Skin of body (tissue), 2 donors: Measurements from ENCODE around the gene TTLL8. TPM values are rescaled to one million over a fixed set of nuclear protein-coding genes. Genes with fewer than 3 reads are reported as not detected.

ENCODE experiments used
- DNase-seq: peaks from one replicate; lab custom pipeline; 2025; lab: John Stamatoyannopoulos, UW
- total RNA-seq: library from RNA; depleted of rRNA; stranded (reverse); fragments of >200 nt; gene quantifications from one replicate; pipeline ENCODE4 v1.2.3, GENCODE V29; 2014

Gene TTLL8
- total RNA-seq, 1 donor from 2014 or later = not detected

DNA sequence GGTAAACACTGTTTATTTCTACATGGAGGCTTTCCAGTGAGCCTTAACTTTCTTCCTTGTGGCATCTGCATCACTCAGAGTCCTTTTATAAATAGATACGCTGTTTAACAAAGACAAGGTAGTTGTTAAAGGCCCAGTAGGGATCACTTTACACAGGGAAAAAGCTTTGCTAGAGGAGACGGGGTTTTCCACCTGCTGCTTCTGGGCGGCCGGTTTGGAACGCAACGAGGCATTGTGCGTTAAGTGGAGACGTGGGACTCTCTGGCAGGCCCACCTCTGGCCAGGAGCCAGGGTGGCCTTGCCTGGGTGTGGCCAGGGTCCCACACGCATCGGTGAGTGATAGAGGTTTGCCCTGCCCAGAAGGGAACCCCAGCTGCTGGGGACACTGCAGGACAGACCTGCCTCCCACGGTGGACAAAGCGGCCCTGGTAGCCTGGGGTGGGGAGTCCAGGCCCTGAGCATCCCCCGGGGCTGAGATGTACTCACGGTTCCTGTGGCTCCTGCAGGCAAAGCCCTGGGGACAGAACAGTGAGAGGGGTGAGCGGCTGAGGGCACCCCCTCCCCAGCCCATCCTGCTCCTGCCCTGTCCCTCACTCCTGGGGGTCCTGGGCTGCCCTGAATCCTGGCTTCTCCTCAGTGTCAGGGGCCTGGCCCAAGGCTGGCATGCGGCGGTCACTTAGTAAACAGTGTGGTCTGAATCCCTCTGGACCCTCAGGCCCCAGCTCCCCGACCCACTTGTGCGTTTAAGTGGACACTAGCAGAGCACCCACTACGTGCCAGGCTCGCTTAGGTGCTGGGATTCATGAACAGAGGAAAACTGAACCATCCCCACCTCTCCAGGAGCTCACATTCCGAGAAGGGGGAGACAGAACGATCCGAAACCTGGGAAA is 49.7 kb downstream of the TTLL8 start:
- no peak for DNase-seq

- no peak for DNase-seq
Observed at GRCh38 chr22:50007057-50007511, 51.0 kb downstream of the TTLL8 start.

GRCh38 chr22:50004918-50005317 is 53.2 kb downstream of the TTLL8 start:
- no peak for DNase-seq

DNA sequence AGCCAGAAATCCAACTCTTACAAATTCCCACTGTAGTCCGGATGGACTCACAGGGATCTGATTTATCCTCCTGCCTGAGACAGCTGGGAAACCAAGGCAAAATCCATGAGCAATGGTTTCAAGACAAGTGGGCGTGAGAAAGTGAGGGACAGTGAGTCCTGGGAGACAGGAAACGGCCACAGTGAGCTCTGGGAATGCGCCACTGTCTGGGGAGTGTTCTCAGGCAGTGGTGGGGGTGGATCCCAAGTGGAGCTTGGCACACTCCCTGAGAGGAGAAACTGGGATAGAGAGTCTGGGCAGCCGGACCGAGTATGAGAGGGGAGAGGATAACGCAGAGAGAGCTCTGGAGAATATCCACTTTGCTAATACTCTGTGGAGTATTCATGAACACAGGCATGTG is 55.3 kb downstream of the TTLL8 start:
- no peak for DNase-seq

DNA sequence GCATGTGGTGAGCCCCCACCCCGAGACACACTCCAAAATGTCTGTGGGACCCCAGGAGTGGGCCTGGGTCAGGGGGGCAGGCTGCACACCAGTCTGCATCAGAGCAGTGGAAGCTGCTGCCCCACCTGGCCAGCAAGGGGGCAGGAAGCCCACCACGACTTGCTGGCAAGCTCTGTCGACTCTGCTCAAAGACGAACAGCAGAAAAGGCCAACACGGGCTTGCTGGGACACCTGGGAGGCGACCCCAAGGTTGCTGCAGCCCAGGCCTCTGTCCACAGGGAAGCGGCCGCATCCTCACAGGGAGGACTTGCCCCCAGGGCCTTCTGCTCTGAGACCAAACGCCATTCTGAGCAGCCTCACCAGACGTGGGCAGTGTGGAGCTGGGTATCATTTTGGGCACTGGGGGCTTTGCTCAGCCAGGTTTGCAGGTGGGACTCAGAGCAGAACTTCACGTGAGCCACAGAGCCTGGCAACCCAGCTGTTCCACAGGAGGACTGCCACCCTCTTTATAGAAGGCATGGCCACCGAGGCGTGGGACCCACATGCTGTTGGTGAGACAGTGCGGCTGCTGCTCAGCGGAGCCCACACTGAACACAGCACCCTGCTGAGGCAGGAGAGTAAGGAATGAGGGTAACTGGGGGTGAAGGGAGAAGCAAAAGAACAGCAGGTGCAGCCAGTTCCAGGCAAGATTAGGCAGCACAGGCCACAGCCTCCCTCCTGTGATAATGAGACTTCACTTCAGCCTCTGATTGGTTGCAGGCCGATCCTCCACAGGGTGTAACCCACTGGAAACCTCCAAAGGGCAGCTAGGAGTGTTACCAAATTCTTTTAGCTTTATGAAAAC is 56.5 kb downstream of the TTLL8 start:
- no peak for DNase-seq

GRCh38 chr22:50000587-50001387 is 57.3 kb downstream of the TTLL8 start:
- no peak for DNase-seq

DNA sequence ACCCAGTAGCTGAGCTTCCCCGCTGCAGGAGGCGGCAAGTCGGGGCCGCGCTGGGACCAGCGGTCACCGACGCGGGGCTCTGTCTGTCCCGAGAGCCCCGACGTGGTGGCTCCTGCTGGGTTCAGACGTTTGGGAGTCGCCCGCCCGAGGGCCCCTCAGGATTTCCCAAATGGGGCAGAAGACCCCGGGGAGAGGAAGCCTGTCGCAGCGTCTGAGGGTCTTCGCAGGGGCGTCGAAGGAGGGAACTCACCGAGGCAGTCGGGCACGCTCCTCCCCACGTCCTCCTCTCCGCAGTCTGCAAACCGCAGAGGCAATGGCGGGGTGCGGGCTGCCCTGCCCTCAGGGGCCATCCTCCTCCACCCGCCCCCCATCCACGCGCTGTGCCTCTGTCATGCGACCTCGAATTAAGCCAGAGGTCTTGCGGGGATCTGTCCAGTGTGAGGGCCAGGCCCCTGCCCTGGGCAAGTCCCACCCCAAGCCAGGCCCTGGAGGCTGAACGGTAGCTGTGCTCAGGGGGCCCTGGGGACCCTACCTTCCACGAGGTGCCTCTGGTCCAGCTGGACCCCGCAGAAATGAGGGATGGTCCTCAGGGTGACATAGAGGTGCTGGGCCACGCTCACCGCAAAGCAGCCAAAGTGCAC is 58.0 kb downstream of the TTLL8 start:
- DNase-seq = no peak

DNA sequence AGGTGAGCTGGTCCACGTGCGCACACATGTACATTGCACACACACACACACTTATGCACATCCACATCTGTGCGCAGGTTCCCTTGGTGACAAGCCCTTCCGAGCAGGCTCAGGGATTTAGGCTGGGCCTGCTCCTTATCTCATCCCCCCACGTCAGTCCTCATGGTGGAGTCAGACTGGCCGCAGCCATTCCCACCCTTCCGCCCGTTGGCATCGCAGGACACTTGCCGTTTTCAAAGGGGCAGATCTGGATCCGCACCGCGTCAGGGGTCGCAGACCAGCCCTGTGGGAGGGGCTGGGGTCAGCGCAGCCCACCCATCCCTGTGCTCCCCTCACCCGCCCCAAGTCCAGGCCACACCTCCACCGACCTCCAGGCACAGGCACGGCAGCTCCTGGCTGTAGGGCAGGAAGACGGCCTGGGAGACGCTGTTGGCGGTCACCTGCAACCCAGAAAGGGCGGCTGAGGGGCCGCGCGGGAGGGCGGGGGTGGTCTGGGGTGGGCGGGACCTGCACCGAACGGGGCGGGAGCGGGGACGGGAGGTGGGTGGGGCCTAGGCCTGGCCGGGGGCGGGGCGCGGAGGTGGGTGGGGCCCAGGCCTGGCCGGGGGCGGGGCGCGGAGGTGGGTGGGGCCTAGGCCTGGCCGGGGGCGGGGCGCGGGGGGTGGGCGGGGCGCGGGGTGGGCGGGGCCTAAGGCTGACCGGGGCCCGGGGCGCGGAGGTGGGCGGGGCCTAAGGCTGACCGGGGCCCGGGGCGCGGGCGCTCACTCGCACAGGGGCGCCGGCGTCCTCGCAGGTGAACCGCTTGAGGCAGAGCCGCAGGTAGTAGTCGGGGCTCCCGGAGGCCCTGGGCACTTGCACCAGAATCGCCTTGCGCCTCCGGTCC is 58.8 kb downstream of the TTLL8 start:
- DNase-seq = no peak

- no peak for DNase-seq
Observed at GRCh38 chr22:49998718-49999062, 59.4 kb downstream of the TTLL8 start.

DNA sequence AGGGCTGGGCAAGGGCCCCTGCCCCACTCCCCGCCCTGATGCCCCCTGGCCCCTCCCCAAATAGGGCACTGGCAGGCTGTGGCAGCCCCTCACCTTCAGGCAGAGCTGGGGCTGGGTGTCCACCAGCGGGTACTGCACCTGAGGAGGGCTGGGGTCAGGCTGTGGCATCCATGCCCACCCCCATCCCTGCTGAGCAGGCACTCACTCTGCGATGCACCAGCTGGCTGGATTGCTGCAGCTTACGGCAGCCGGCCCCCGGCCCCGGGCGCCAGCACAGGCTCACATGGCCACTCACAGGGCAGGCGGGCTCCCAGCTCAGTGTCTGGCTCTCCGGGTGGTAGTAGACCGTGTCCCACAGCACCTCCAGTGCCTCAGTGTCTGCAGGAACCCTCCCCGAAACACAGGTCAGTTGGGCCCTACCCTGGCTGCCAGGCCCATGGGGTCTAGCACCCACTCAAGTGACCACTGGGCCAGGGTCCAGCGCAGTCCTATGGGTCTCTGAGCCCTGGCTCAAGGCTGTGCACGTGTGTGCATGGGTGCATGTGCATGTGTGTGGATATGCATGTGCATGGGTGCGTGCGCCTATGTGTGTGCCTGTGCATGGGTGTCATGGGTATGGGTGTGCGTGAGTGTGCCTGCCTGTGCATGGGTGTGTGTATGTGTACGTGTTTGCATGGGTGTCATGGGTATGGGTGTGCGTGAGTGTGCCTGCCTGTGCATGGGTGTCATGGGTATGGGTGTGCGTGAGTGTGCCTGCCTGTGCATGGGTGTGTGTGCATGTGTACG is 60.0 kb downstream of the TTLL8 start:
- DNase-seq = no peak

DNA sequence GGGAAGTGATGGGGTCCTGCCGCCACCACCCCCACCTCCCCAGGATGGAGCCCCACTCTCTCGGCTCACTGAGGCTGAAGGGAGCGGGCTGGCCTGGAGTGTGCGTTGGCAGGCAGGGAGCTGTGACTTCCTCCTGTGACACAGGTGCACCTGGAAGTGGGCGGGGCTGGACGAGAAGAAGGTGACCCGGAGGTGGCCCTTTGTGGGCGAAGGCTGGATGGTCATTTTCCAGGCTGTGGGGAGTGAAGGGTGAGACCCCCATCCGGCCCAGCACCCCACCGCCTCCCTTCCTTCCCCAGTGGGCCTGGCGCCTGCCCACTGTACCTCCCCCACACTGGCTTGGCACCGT is 60.9 kb downstream of the TTLL8 start:
- no peak for DNase-seq

DNA sequence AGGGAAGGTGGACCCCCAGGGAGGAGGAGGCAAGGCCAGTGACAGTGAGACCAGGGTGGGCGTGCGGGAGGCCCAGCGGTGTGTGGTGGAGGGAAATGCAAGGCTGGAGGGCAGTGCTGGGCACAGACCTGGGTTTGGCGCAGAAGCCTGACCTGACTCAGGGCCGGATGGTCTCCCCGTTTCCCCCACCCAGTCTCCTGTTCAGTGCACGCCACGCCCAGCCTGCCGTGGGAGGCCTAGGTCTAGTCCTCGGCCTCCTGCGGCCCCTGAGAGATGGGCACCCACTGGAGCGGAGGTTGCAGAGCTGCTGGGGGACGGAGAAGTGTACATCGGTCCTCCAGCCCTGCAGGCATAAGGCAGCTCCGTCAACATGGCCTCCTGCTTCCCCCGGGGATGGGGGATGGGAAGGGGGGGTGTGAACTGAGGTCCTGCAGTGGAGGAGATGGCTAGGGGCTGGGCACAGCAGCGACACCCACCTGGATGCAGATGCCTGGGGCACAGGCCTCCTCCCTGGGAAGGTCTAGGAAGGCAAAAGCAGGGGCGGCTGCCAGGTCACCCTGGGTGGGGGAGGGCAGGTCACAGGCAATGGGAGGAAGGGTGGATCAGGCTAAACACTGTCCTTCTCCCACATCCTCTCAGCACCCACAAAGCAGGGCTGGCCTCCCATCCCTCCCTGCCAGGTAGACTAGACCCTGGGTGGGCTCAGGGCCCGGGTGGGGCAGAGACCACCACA is 61.4 kb downstream of the TTLL8 start:
- no peak for DNase-seq

GRCh38 chr22:49996119-49996517 is 62.0 kb downstream of the TTLL8 start:
- no peak for DNase-seq

- DNase-seq = no peak
Observed at GRCh38 chr22:49995361-49996118, 62.6 kb downstream of the TTLL8 start.

DNA sequence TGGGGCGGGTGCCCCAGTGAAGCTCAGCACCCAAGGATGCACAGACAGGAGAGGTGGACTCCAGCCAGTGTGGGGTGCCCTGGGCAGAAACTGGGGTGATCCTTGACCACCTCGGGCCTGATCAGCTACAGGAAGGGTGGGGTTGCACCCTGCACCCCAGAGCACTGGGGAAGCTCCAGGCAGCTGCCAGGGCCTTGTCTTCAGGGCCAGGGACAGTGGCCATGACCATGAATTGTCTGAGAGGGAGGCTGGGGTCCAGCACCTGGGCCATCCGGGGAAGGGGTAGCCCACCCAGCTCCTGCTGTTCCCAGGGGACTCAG is 63.1 kb downstream of the TTLL8 start:
- DNase-seq = no peak

DNA sequence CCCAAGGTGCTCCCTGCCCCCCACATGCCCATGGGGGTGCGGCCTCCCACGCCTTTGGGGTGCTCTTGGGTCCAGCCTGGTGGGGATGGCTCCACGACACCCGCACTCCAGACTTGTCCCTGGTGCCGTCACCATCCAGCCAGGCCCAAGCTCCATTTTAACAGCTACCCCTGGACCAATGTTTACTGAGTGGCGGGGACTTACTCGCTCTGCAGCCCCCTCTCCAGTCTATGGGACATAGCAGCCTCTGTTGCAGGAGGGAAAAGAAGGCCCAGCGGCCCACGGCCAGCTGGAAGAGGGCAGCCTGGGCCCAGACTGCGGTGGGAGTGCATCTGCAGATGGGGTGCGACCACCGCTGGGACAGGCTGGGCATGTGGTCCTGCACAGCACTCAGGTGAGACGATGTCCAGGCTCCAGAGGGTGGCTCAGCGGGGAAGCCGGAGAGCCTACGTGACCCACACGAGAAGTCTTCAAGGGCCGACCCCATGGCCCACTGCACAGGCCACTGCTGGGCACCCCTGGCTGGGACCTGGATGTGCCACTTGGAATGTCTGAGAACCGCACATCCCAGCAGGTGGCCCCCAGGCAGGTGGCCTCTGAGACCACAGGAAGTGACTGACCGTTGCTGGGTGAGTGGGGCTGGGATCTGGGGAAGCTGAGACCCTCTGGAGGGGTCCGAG is 63.6 kb downstream of the TTLL8 start:
- DNase-seq = no peak

DNA sequence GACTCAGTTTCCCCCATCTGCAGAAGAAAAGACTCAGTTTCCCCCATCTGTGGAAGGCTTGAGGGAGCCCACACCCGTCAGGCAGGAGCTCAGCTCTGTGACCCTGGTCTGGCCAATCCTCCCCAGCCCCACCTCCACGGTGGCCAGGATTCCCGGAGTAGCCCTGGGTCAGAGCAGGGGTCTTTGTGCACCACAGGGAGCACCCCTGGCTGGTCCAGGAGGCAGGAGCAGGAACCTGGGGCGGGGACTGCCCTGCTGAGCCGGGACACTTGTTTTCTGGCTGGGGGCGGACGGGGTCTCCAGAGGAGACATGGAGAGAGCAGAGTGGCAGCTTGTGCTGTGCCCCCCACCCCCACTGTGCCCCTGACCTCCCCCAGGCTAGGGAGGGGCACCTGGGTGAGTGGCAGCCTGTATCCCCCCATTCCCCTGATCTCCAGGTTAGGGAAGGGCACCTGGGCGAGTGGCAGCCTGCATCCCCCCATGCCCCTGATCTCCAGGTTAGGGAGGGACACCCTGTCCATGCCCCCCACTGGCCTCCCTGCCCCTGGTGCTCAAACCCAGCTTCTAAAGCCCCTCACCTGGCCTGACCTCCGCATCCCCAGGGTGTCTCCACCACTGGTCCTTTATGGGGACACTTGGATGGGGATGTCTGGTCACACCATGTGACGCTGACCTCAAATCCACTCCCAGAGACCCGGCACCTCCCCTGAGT is 64.3 kb downstream of the TTLL8 start:
- DNase-seq = no peak
